SK-N-SH (cell line): Measurements from ENCODE around the gene CCR5. TPM values are rescaled to one million over a fixed set of nuclear protein-coding genes. Genes with fewer than 3 reads are reported as not detected.

Experiments used
- CTCF ChIA-PET: fragments of 300-600, 350-600 bp; formaldehyde crosslinking; extraction: SDS; loops from one replicate; lab custom pipeline; 2021; lab: Yijun Ruan, JAX
- POLR2A ChIA-PET: fragments of 350-600 bp; sonication (Branson Sonifier 250); formaldehyde crosslinking; extraction: SDS; loops from one replicate; lab custom pipeline; 2020; ENCODE audit warnings: antibody characterized with exemption, inconsistent platforms; lab: Yijun Ruan, JAX
- DNase-seq: peaks from one replicate; pipeline ENCODE4 v3.0.0; 2012
- H2AFZ ChIP-seq: fragments of 200-600 bp; sonication (generic); 2 replicates; pipeline ENCODE4 v1.8.1; 2016; ENCODE audit warnings: antibody characterized with exemption, mild to moderate bottlenecking, low read depth
- H3F3A ChIP-seq: fragments of 200-600 bp; sonication (generic); replicated peaks from 2 replicates; pipeline ENCODE3; 2016; ENCODE audit warnings: antibody characterized with exemption, mild to moderate bottlenecking; ENCODE audit not compliant: insufficient read depth
- H3K27ac ChIP-seq, 2 experiments: fragments of 200-500 bp in 1 of 2; fragments of 200-600 bp in 1 of 2; sonication (Bioruptor generic) in 1 of 2; sonication (generic), shearing (Covaris generic) in 1 of 2; 2 replicates each; pipeline versions ENCODE4 v1.5.1 to v1.6.1; 2014 to 2016; ENCODE audit warnings: low read depth in 2 of 2, inconsistent platforms in 1 of 2, low read length in 1 of 2, mild to moderate bottlenecking in 1 of 2, mixed read lengths in 1 of 2
- H3K27me3 ChIP-seq: fragments of 200-600 bp; sonication (generic), shearing (Covaris generic); 2 replicates; pipeline ENCODE4 v1.6.1; 2016; ENCODE audit warnings: mixed run types; ENCODE audit not compliant: insufficient read depth
- H3K36me3 ChIP-seq, 2 experiments: fragments of 200-500 bp in 1 of 2; fragments of 200-600 bp in 1 of 2; sonication (Bioruptor generic) in 1 of 2; sonication (generic) in 1 of 2; replicated peaks in 1 of 2; 2 replicates each; pipeline versions ENCODE3 to v1.5.1; 2014 to 2016; ENCODE audit warnings: low read length in 1 of 2, mild to moderate bottlenecking in 1 of 2; ENCODE audit not compliant: insufficient read depth in 2 of 2, control insufficient read depth in 1 of 2
- H3K4me1 ChIP-seq, 2 experiments: fragments of 200-500 bp in 1 of 2; fragments of 200-600 bp in 1 of 2; sonication (Bioruptor generic) in 1 of 2; sonication (generic), shearing (Covaris generic) in 1 of 2; 2 replicates each; pipeline versions ENCODE4 v1.5.1 to v1.6.1; 2014 to 2016; ENCODE audit warnings: low read depth in 1 of 2, low read length in 1 of 2, mixed run types in 1 of 2; ENCODE audit not compliant: insufficient read depth in 2 of 2, control insufficient read depth in 1 of 2
- H3K4me2 ChIP-seq: fragments of 200-600 bp; sonication (generic), shearing (Covaris generic); 2 replicates; pipeline ENCODE4 v1.6.1; 2017; ENCODE audit warnings: mixed run types
- H3K4me3 ChIP-seq, 2 experiments: fragments of 200-500 bp in 1 of 2; fragments of 200-600 bp in 1 of 2; sonication (Bioruptor generic) in 1 of 2; sonication (generic), shearing (Covaris generic) in 1 of 2; 2 replicates each; pipeline versions ENCODE4 v1.5.1 to v1.8.1; 2014 to 2016; ENCODE audit warnings: low read depth in 2 of 2, inconsistent platforms in 1 of 2, low read length in 1 of 2, mild to moderate bottlenecking in 1 of 2, mixed read lengths in 1 of 2, moderate library complexity in 1 of 2
- H3K79me2 ChIP-seq: fragments of 200-600 bp; sonication (generic); 2 replicates; pipeline ENCODE4 v1.8.1; 2017; ENCODE audit warnings: mild to moderate bottlenecking; ENCODE audit not compliant: insufficient read depth
- H3K9ac ChIP-seq: fragments of 200-600 bp; sonication (generic); 2 replicates; pipeline ENCODE4 v1.6.1; 2017; ENCODE audit warnings: mixed run types
- H3K9me2 ChIP-seq: fragments of 200-600 bp; sonication (generic); 2 replicates; pipeline ENCODE4 v1.6.1; 2017; ENCODE audit warnings: mixed run types
- H3K9me3 ChIP-seq: fragments of 200-600 bp; sonication (generic); 2 replicates; pipeline ENCODE4 v1.6.1; 2017; ENCODE audit warnings: mixed run types, mild to moderate bottlenecking, moderate library complexity
- H4K20me1 ChIP-seq: fragments of 200-600 bp; sonication (generic); 2 replicates; pipeline ENCODE4 v1.6.1; 2017; ENCODE audit warnings: mild to moderate bottlenecking, mixed run types; ENCODE audit not compliant: insufficient read depth
- FOSL2 ChIP-seq: IDR thresholded peaks from 2 replicates; pipeline ENCODE4 v1.4.0; 2012; ENCODE audit warnings: low read depth, mild to moderate bottlenecking, moderate library complexity, borderline replicate concordance
- MEF2A ChIP-seq: IDR thresholded peaks from 2 replicates; pipeline ENCODE4 v1.4.0; 2012; ENCODE audit warnings: low read depth, borderline replicate concordance
- RAD21 ChIP-seq: IDR thresholded peaks from 2 replicates; pipeline ENCODE4 v1.6.1; 2012; ENCODE audit warnings: mild to moderate bottlenecking, low read length
- RCOR1 ChIP-seq: fragments of 150-350 bp; IDR thresholded peaks from 2 replicates; pipeline ENCODE4 v1.6.1; 2017; ENCODE audit warnings: antibody characterized with exemption, low read length
- RXRA ChIP-seq: IDR thresholded peaks from 2 replicates; pipeline ENCODE4 v1.4.0; 2012; ENCODE audit warnings: low read depth, mild to moderate bottlenecking, borderline replicate concordance
- TEAD4 ChIP-seq: IDR thresholded peaks from 2 replicates; pipeline ENCODE4 v1.4.0; 2012; ENCODE audit warnings: mild to moderate bottlenecking, borderline replicate concordance; ENCODE audit not compliant: insufficient read depth
- WGBS: methylation state at CpG from one replicate; pipeline ENCODE4 v1.1.6; 2017; ENCODE audit warnings: low lambda C conversion rate; 5-methylcytosine and 5-hydroxymethylcytosine counted together
- polyA plus RNA-seq, 3 experiments: library from polyadenylated mRNA; depleted of rRNA; stranded (reverse); fragments of >200 nt; gene quantifications; 2 replicates each; pipeline ENCODE4 v1.2.3, GENCODE V29; 2012
- TF ChIP-seq, protein P1 (sequence below): fragments of 150-350 bp; IDR thresholded peaks from 2 replicates; pipeline ENCODE4 v1.6.1; 2016; ENCODE audit warnings: mild to moderate bottlenecking, low read depth, low read length

CCR5 gene
- polyA plus RNA-seq, 1 of the 3 experiments (the other 2 are of a cell fraction) = not detected

- no peak for TF ChIP-seq TEAD4
- TF ChIP-seq RAD21 = no peak
- no peak for TF ChIP-seq MEF2A
- TF ChIP-seq, protein P1, sequence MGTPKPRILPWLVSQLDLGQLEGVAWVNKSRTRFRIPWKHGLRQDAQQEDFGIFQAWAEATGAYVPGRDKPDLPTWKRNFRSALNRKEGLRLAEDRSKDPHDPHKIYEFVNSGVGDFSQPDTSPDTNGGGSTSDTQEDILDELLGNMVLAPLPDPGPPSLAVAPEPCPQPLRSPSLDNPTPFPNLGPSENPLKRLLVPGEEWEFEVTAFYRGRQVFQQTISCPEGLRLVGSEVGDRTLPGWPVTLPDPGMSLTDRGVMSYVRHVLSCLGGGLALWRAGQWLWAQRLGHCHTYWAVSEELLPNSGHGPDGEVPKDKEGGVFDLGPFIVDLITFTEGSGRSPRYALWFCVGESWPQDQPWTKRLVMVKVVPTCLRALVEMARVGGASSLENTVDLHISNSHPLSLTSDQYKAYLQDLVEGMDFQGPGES = no peak
Observed at GRCh38 chr3:46422617-46423016, 51.9 kb downstream of the CCR5 start (continued).

- H3K4me2 ChIP-seq = no peak overlapping the region
- no peak overlapping the region for H2AFZ ChIP-seq
- H3K79me2 ChIP-seq = no peaks in the 10 kb centered on the region
- CTCF ChIA-PET = interaction anchor here (1.5 to 1.7 kb wide), 2 partner anchors 22 to 26 kb away, joined by 3 to 12 read pairs; no protein-coding TSS in a partner anchor
- H3K4me1 ChIP-seq = no peaks in the 10 kb centered on the region
- no peaks in the 10 kb centered on the region for H3F3A ChIP-seq
- H3K9me3 ChIP-seq = no peaks in the 10 kb centered on the region
- H3K9ac ChIP-seq = no peak overlapping the region
- TF ChIP-seq, protein P1 = no peak
- no peak for TF ChIP-seq RXRA
- TF ChIP-seq FOSL2 = no peak
- no peak for TF ChIP-seq MEF2A
- TF ChIP-seq RCOR1 = no peak
- no peaks in the 10 kb centered on the region for H3K36me3 ChIP-seq
- H3K27ac ChIP-seq = no peak overlapping the region
- 40% methylated on average over 5 of the region's 5 CpGs for WGBS
- H3K9me2 ChIP-seq = no peaks in the 10 kb centered on the region
- no peaks in the 10 kb centered on the region for H4K20me1 ChIP-seq
- H3K4me3 ChIP-seq = no peak overlapping the region
- no peaks in the 10 kb centered on the region for H3K27me3 ChIP-seq
- POLR2A ChIA-PET = no interaction called here
- DNase-seq = no peak
Observed at GRCh38 chr3:46423588-46423987, 52.8 kb downstream of the CCR5 start.

Other genes starting within 250 kb of the CCR5 start
- not detected in 2 replicates for gene CCR1, start 162.6 kb upstream of the CCR5 start, polyA plus RNA-seq (2012; rRNA removed)
- not detected in 2 replicates for gene CCR3, start 128.5 kb upstream of the CCR5 start, polyA plus RNA-seq (2012; rRNA removed)
- gene CCR2, start 16.8 kb upstream of the CCR5 start, polyA plus RNA-seq (2012; rRNA removed) = not detected in 2 replicates
- not detected in 2 replicates for gene CCRL2, start 36.3 kb downstream of the CCR5 start, polyA plus RNA-seq (2012; rRNA removed)
- not detected in 2 replicates for gene LTF, start 94.0 kb downstream of the CCR5 start, polyA plus RNA-seq (2012; rRNA removed)
- gene RTP3, start 127.0 kb downstream of the CCR5 start, polyA plus RNA-seq (2012; rRNA removed) = not detected in 2 replicates
- 0.13 and 0.23 TPM in 2 replicates for gene LRRC2, start 195.4 kb downstream of the CCR5 start, polyA plus RNA-seq (2012; rRNA removed)
- gene FAM240A, start 241.6 kb downstream of the CCR5 start, polyA plus RNA-seq (2012; rRNA removed) = not detected in 2 replicates